NOMO-1 (cell line): Measurements from ENCODE around the gene NDUFS7.
A peak's percentile ranks its signal among the peaks of the same experiment; 100 is the strongest.

Source experiments
- DNase-seq, 2 experiments: peaks; one replicate each; lab custom pipeline; 2025; ENCODE audit not compliant: unreplicated experiment in 2 of 2; lab: John Stamatoyannopoulos, UW

NDUFS7 gene

GRCh38 chr19:1364070-1364704 lies 19.5 kb upstream of the NDUFS7 start:
- no peak for DNase-seq

DNA sequence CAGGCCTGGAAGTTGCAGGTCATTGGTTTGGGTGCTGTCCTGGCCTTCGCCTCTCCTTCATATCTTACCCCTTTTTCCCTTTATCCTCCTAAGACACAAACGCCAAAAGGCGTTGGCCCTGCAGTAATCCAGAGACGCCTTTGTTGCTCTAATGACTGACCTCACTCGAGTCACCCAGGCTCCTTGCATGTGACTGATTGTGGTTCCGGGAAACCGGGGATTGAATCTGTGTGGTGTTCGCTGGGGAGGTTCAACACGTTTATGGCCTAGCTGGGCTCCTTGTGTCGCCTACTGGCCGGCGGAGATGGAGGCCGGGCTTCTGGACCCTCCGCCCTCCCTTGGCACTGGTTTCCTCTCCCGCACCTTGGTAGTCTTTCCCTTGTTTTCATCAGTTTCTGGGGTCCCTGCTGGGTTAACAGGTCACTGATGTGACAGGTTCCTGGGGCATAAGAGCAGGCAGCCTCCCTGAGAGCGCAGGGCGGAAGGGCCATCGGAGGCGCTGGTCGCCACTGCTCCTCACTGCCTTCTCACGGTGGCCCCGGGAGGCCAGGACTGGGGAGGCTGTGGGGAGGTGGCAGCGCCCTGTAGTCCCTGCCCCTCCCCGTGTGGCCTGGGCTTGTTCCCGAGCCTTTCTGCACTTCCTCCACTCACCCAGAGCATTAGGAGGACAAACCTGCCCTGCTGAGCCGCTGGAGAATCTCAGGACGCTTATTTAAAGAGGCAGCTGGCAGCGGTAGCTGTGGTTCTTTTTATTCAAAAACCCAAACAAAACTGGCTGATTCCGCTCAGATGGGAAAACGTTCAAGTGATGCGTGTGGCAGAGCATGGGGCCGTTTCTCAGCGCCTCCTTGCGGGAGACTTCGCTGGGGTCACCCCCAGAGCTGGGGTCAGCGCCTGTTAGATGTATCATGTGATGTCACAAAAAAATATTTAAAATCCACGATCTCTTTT lies 18.1 kb upstream of the NDUFS7 start:
- no peak for DNase-seq

- DNase-seq, result no peak
Measured at GRCh38 chr19:1366296-1366695, 17.4 kb upstream of the NDUFS7 start.

- peak; percentile 21 to 72 for DNase-seq
Measured at GRCh38 chr19:1366899-1367870, 16.5 kb upstream of the NDUFS7 start.

- DNase-seq, result no peak
Measured at GRCh38 chr19:1369214-1369805, 14.4 kb upstream of the NDUFS7 start.

DNA sequence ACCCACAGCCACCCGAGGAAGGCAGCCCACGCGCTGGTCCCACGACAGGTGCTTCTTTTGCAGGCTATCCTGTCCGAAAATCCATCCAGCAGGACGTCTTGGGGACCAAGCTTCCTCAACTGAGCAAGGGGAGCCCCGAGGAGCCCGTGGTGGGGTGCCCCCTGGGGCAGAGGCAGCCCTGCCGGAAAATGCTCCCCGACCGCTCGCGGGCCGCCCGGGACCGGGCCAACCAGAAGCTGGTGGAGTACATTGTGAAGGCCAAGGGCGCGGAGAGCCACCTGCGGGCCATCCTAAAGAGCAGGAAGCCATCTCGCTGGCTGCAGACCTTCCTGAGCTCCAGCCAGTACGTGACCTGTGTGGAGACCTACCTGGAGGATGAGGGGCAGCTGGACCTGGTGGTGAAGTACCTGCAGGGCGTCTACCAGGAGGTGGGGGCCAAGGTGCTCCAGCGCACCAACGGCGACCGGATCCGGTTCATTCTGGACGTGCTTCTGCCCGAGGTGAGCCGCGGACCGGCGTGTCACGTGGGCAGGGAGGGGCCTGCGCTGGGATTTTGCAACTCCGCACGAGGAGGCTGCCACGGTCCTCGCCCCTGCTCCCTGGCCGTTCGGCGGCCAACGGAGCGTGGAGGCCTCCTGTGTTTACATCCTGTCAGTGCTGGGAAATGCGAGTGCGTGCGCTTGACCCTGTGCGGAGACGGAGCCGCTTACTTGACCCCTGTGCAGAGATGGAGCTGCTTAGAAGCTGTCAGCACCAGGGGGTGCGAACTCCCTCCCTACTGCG lies 12.9 kb upstream of the NDUFS7 start:
- no peak for DNase-seq

- no peak for DNase-seq
Measured at GRCh38 chr19:1373042-1373533, 10.6 kb upstream of the NDUFS7 start.

DNA sequence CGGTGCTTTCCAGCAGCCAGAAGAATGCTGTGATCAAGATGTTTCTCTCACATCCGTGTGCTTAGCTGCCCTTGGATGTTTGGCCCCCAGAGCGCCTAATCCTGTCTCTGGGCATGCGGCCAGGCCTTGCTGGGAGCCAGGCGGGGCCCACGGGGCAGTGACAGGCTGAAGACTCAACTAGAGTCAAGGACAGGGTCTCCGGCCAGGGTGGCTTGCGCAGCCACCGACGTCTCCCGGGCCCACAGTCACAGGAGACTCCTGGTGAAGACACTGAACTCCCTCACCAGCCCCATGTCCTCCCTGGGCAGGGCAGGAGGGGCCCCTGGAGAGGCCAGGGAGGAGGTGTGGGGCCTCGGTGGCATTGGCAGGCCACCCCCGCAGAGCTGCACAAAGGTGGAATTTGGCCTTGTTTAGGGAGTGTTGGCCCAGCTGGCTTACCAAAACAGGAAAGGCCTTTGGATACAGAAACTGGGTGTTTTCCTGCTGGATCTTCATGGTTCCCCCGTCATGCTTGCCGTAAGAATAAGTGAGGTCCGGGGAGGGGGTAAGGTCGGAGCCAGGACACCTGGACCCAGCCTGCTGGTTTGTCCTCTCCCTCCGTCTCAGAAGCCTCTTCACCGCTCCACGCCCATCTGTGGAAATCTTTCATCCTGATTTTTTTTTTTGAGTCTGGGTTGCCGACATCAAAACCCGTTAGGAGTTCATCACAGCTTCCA lies 10.0 kb upstream of the NDUFS7 start:
- no peak for DNase-seq

GRCh38 chr19:1374250-1374577 lies 9.5 kb upstream of the NDUFS7 start:
- DNase-seq, result no peak

DNA sequence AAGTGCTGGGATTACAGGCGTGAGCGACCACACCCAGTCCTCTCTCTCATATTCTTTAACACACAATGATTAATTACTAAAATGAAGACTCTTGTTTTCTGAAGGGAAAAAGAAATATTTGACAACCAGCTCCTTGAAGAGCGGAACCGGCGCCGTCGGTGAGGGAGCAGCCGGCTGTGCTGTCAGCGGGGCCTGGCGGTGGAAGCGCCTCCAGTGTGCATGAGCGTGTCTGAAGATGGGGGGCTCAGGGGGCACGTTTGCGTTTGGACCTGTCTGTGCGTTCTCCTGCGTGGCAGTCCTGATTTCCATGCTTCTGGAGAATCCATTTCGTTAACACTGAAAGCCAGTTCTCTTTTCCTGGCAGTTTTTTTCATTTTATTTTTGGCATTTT lies 7.3 kb upstream of the NDUFS7 start:
- no peak for DNase-seq

- no peak for DNase-seq
Measured at GRCh38 chr19:1377176-1377964, 6.3 kb upstream of the NDUFS7 start.

DNA sequence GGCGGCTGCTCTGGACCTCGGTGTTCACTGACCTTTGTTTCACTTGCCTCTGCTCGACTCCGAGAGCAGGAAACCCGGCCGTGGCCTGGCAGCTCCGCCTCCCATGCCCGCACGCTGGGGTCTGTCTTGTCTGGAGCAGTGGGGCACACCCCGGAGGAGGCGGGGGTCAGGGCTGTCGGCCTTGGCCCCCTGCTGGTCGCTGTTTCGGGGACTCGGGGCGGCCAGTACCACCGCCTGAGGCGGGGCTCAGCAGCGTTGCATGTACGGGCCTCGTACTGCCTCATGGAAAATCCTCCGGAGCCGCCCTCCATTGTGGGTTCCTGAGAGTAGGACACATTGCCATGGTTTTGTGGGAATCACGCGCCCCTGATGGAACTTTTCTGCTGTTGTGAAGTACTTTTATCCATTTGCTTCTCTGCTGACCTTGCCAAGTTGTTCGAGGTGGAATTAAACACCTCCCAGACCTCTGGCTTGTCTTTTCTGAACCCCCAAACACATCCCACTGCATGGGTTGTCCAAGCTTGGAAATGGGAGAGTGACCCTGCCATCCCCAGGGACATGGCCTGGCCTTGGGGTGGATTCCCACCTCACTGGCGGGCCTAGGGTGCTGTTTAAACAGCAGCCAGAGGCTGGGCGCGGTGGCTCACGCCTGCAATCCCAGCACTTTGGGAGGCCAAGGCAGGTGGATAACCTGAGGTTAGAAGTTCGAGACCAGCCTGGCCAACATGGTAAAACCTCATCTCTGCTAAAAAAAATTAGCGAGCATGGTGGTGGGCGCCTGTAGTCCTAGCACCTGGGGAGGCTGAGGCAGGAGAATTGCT lies 5.5 kb upstream of the NDUFS7 start:
- DNase-seq, result no peak

GRCh38 chr19:1379126-1379905 lies 4.4 kb upstream of the NDUFS7 start:
- DNase-seq, result no peak

DNA sequence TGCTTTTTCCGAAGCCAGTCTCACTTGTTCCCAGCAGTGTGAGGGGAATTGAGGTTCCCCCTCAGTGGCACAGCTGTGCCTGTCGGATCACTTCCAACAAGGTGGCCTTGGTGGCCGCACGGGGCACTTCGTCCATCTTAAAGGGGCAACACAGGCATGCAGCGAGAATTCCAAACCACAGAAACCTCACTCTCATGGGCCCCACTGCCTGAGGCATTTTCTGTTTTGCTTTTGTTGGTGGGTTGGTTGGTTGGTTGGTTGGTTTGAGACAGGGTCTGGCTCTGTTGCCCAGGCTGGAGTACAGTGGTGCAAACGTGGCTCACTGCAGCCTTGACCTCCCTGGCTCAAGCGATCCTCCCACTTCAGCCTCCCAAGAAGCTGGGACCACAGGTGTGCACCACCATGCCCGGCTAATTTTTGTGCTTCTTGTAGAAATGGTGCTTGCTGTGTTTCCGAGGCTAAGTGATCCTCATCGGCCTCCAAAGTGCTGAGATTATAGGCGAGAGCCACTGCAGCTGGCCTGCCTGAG lies 3.7 kb upstream of the NDUFS7 start:
- DNase-seq, result no peak

DNA sequence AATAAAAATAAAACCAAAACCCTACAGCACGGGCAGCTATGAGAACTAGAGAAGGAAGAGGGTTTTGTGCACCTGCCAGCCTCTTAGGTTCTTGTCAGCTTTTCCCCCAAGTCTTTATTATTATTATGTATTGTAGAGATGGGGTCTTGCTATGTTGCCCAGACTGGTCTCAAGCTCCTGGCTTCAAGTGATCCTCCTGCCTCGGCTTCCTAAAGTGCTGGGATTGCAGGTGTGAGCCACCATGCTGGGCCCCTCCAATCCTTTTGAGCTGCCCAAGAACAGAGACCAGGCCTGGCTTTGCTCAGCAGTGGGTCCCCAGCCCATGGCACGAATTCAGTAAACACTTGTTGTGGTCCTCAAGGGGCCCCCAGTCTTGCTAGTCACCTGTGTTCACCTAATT lies 1.5 kb upstream of the NDUFS7 start:
- no peak for DNase-seq

DNA sequence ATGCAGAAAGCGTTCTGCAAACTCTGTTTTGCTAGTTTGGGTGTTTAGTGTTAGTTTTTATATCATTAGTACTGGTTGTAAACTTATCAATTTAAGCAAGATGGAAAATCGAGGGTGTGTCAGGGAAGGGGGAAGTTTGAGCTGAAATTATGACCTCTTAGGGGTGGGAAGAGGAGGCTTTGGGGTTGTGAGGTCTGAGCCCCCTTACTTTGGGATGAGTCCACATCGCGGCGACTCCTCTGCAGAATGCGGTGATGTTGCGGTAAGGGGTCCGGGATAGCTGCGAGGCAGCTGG lies 743 bp upstream of the NDUFS7 start:
- DNase-seq, result no peak

GRCh38 chr19:1384085-1384462 lies 367 bp downstream of the NDUFS7 start:
- DNase-seq, result no peak
